Fibroblast of lung (primary cell): Measurements from ENCODE around the gene CLC. TPM values are rescaled to one million over a fixed set of nuclear protein-coding genes. Genes with fewer than 3 reads are reported as not detected.

ENCODE experiments used
- DNase-seq, 2 donors: peaks; one replicate each; pipeline versions ENCODE4 v3.0.0 to v3.0.0-alpha.2; 2010; ENCODE audit warnings: low read depth in 2 of 2
- H2AFZ ChIP-seq: 2 replicates; pipeline ENCODE4 v1.5.1; 2012; ENCODE audit warnings: low read length, control low read depth, inconsistent platforms
- H3K27ac ChIP-seq: 2 replicates; pipeline ENCODE4 v1.5.1; 2011; ENCODE audit warnings: low read length, control low read depth; ENCODE audit not compliant: insufficient read depth
- H3K27me3 ChIP-seq: 2 replicates; pipeline ENCODE4 v1.5.1; 2011; ENCODE audit warnings: mild to moderate bottlenecking, low read length; ENCODE audit not compliant: control insufficient read depth, insufficient read depth
- H3K36me3 ChIP-seq: 2 replicates; pipeline ENCODE4 v1.5.1; 2011; ENCODE audit warnings: low read length; ENCODE audit not compliant: control insufficient read depth, insufficient read depth
- H3K4me1 ChIP-seq: 2 replicates; pipeline ENCODE4 v1.5.1; 2011; ENCODE audit warnings: low read length; ENCODE audit not compliant: control insufficient read depth, insufficient read depth; ENCODE audit errors: extremely low read depth
- H3K4me2 ChIP-seq: 2 replicates; pipeline ENCODE4 v1.5.1; 2011; ENCODE audit warnings: low read length, control low read depth; ENCODE audit not compliant: insufficient read depth; ENCODE audit errors: extremely low read depth
- H3K4me3 ChIP-seq, 4 experiments: fragments of 200-600 bp in 1 of 4; sonication (generic) in 1 of 4; replicated peaks in 1 of 4; 2 replicates each; pipeline ENCODE4 v1.5.1; 2011 to 2016; ENCODE audit warnings: low read length in 4 of 4, low read depth in 3 of 4, mild to moderate bottlenecking in 3 of 4, control low read depth in 2 of 4, inconsistent platforms in 1 of 4, mixed read lengths in 1 of 4; ENCODE audit not compliant: insufficient read depth in 1 of 4; ENCODE audit errors: control extremely low read depth in 1 of 4
- H3K79me2 ChIP-seq: 2 replicates; pipeline ENCODE4 v1.5.1; 2012; ENCODE audit warnings: mild to moderate bottlenecking, low read length, inconsistent platforms; ENCODE audit not compliant: control insufficient read depth, insufficient read depth
- H3K9ac ChIP-seq: 2 replicates; pipeline ENCODE4 v1.5.1; 2011; ENCODE audit warnings: mild to moderate bottlenecking, low read length, control low read depth; ENCODE audit not compliant: insufficient read depth
- H3K9me3 ChIP-seq: 2 replicates; pipeline ENCODE4 v1.5.1; 2012; ENCODE audit warnings: low read depth, low read length; ENCODE audit not compliant: control insufficient read depth, insufficient read depth
- H4K20me1 ChIP-seq: 2 replicates; pipeline ENCODE4 v1.5.1; 2011; ENCODE audit warnings: low read length; ENCODE audit not compliant: control insufficient read depth, insufficient read depth; ENCODE audit errors: extremely low read depth
- CTCF ChIP-seq, 2 donors: IDR thresholded peaks in 1 of 2; conservative IDR thresholded peaks in 1 of 2; 1 replicate in 1 of 2; 2 replicates in 1 of 2; pipeline ENCODE4 v1.5.1; 2011 to 2012; ENCODE audit warnings: low read length in 2 of 2, control low read depth in 1 of 2, inconsistent platforms in 1 of 2, low read depth in 1 of 2, mild to moderate bottlenecking in 1 of 2
- EZH2 ChIP-seq: IDR thresholded peaks from 2 replicates; pipeline ENCODE4 v1.5.1; 2012; ENCODE audit warnings: low read length, control low read depth, mild to moderate bottlenecking; ENCODE audit errors: missing control alignments
- polyA plus RNA-seq, 2 donors: library from polyadenylated mRNA; depleted of rRNA in 1 of 2; stranded (reverse) in 1 of 2; unstranded in 1 of 2; fragments of >200 nt; gene quantifications; 2 replicates each; pipeline ENCODE4 v1.2.1, GENCODE V29; 2011 to 2012; ENCODE audit warnings: missing spikeins in 1 of 2
- total RNA-seq: library from RNA; depleted of rRNA; stranded (reverse); fragments of >200 nt; gene quantifications from 2 replicates; pipeline ENCODE4 v1.2.1, GENCODE V29; 2014

The CLC gene
- total and polyA plus RNA-seq, 2 donors (not counting 1 experiment from before 2014, with no cell fraction given) = not detected

- Histone ChIP-seq H3K4me1 (no peaks in the 10 kb centered on the region), H3K9ac (no peak overlapping the region), H4K20me1 (no peaks in the 10 kb centered on the region), H3K36me3 (no peaks in the 10 kb centered on the region), H3K4me3 (no peak overlapping the region), H3K27me3 (no peaks in the 10 kb centered on the region), H3K27ac (no peak overlapping the region), H3K4me2 (no peak overlapping the region), H3K9me3 (no peaks in the 10 kb centered on the region), H2AFZ (no peak overlapping the region), H3K79me2 (no peaks in the 10 kb centered on the region)
- TF ChIP-seq EZH2 = no peak
- TF ChIP-seq CTCF (conservative IDR thresholded peaks at IDR 0.05 in 1 of 2, IDR thresholded peaks at IDR 0.05 in 1 of 2; ENCODE audit: low read depth in 1 of 2, low read length in 2 of 2) = no peak
- no peak for DNase-seq
Observed at GRCh38 chr19:39752795-39753194, 15.0 kb upstream of the CLC start.

DNA sequence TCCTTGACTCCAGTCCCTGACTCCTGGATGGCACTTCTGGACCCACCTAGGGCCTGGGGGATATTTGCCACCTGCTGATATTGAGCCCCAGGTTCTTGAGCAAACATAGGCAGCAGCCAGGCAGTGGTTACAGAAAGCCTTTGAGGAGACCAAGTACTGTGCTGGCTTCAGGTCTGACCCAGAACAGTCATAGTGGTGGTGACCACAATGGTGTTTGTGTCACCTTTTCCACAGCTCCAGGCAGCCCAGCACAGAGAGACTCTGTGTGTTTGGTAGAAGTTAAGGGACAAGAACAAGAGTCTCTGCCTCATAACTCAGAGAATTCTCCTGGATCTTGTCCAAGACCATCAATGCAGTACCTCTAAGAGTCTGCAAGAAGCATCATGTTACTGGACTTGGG, 14.6 kb upstream of the CLC start:
- DNase-seq = no peak
- Histone ChIP-seq H3K9ac (no peak overlapping the region), H3K36me3 (no peaks in the 10 kb centered on the region), H3K27me3 (no peaks in the 10 kb centered on the region), H3K4me2 (no peak overlapping the region), H3K9me3 (no peaks in the 10 kb centered on the region), H3K4me1 (no peaks in the 10 kb centered on the region), H3K4me3 (no peak overlapping the region), H3K27ac (no peak overlapping the region), H3K79me2 (no peaks in the 10 kb centered on the region), H2AFZ (no peak overlapping the region), H4K20me1 (no peaks in the 10 kb centered on the region)
- TF ChIP-seq EZH2 (no peak), CTCF (conservative IDR thresholded peaks at IDR 0.05 in 1 of 2, IDR thresholded peaks at IDR 0.05 in 1 of 2; ENCODE audit: low read depth in 1 of 2, low read length in 2 of 2) (no peak)

DNA sequence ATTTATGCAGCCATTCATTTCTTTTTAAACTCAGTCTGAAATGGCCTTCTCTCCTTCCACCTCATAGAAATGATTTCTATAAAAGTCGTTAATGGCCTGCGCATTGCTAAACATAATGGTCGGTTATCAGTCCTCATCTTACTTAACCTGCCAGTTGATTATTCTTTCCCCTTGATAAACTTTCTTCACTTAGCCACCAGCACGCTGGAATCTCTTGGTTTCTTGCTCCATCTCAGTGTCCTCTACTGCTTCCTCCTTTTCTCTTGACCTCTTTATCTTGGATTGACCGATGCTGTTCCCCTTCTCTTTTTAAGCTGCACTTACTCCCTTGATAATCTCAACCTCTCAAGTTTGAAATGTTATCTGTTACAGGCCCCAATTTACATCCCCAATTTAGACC, 12.2 kb upstream of the CLC start:
- H3K4me2 ChIP-seq = no peak overlapping the region

More for the DNA sequence above, 12.2 kb upstream of the CLC start:
- Histone ChIP-seq H3K9ac (no peak overlapping the region), H4K20me1 (no peaks in the 10 kb centered on the region), H3K4me1 (no peaks in the 10 kb centered on the region), H3K36me3 (no peaks in the 10 kb centered on the region), H3K4me3 (no peak overlapping the region), H3K79me2 (no peaks in the 10 kb centered on the region), H3K27ac (no peak overlapping the region), H3K9me3 (no peaks in the 10 kb centered on the region), H3K27me3 (no peaks in the 10 kb centered on the region), H2AFZ (no peak overlapping the region)
- no peak for DNase-seq
- TF ChIP-seq CTCF (conservative IDR thresholded peaks at IDR 0.05 in 1 of 2, IDR thresholded peaks at IDR 0.05 in 1 of 2; ENCODE audit: low read depth in 1 of 2, low read length in 2 of 2) (no peak), EZH2 (no peak)
